Neural cell (in vitro differentiated cells): ENCODE data around the gene LIN9.

Experiments
- EP300 ChIP-seq: fragments of 450-650 bp; conservative IDR thresholded peaks from 2 replicates; pipeline ENCODE4 v1.6.1; 2014; ENCODE audit warnings: antibody characterized with exemption, mild to moderate bottlenecking, moderate library complexity; ENCODE audit not compliant: poor library complexity, severe bottlenecking
- EZH2 ChIP-seq: fragments of 200-600, 300-800 bp; shearing (Covaris generic), sonication (generic); IDR thresholded peaks from 2 replicates; pipeline ENCODE4 v1.6.1; 2014; ENCODE audit warnings: antibody characterized with exemption, low read length, borderline replicate concordance, mild to moderate bottlenecking; ENCODE audit not compliant: insufficient read depth, poor library complexity, severe bottlenecking
- MXI1 ChIP-seq: fragments of 450-650 bp; conservative IDR thresholded peaks from 2 replicates; pipeline ENCODE4 v1.6.1; 2014; ENCODE audit warnings: antibody characterized with exemption, mild to moderate bottlenecking; ENCODE audit not compliant: poor library complexity, severe bottlenecking
- POLR2AphosphoS5 ChIP-seq: IDR thresholded peaks from 2 replicates; pipeline ENCODE4 v1.6.1; 2012
- RAD21 ChIP-seq: fragments of 450-650 bp; conservative IDR thresholded peaks from 2 replicates; pipeline ENCODE4 v1.6.1; 2014; ENCODE audit warnings: antibody characterized with exemption, mild to moderate bottlenecking, moderate library complexity
- TAF1 ChIP-seq: IDR thresholded peaks from 2 replicates; pipeline ENCODE4 v1.6.1; 2012; ENCODE audit warnings: low read depth
- TF ChIP-seq, protein P1 (sequence below): fragments of 450-650 bp; IDR thresholded peaks from 2 replicates; pipeline ENCODE4 v1.5.1; 2014; ENCODE audit warnings: antibody characterized with exemption, mild to moderate bottlenecking, moderate library complexity; ENCODE audit not compliant: poor library complexity, severe bottlenecking

DNA sequence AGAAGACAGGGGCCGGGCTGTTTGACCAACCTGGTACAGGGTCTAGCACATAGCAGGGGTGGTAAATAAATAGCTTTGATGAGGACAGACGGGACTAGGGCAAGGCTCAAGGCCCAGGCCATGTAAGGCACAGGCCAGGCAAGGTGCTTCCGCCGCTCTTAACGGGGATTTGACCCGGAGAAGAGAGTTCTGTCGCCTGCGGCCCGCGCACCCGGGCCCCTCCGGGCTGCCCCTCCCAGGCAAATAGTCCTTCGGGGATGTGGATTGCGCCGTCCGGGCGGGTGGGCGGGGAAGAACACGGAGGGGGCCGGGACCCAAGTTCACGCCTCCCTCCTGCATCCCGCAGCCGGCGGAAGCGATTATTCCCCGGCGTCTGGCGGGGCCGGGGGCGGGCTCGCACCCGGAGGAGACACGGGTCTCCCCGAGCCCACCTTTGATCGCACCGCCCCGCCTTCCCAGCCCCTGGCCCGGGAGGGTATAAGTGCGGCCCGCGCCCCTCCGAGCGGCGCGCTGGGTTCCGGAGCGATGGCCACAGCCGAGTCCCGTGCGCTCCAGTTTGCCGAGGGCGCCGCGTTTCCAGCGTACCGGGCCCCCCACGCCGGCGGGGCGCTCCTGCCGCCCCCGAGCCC, 85.7 kb downstream of the LIN9 start, which contains the start of gene MIXL1:
- TF ChIP-seq EP300 (no peak), POLR2AphosphoS5 (no peak), RAD21 (no peak), EZH2 (no peak), MXI1 (no peak), TAF1 (no peak)
- TF ChIP-seq, protein P1, sequence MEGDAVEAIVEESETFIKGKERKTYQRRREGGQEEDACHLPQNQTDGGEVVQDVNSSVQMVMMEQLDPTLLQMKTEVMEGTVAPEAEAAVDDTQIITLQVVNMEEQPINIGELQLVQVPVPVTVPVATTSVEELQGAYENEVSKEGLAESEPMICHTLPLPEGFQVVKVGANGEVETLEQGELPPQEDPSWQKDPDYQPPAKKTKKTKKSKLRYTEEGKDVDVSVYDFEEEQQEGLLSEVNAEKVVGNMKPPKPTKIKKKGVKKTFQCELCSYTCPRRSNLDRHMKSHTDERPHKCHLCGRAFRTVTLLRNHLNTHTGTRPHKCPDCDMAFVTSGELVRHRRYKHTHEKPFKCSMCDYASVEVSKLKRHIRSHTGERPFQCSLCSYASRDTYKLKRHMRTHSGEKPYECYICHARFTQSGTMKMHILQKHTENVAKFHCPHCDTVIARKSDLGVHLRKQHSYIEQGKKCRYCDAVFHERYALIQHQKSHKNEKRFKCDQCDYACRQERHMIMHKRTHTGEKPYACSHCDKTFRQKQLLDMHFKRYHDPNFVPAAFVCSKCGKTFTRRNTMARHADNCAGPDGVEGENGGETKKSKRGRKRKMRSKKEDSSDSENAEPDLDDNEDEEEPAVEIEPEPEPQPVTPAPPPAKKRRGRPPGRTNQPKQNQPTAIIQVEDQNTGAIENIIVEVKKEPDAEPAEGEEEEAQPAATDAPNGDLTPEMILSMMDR, result no peak
